NB4 (cell line): ENCODE measurements around the gene MOV10.

ENCODE experiments used
- CTCF ChIP-seq: IDR thresholded peaks from one replicate; pipeline ENCODE4 v1.5.1; 2012; ENCODE audit warnings: low read depth, low read length
- MYC ChIP-seq: IDR thresholded peaks from 2 replicates; pipeline ENCODE4 v1.6.1; 2011; ENCODE audit warnings: low read depth, low read length

GRCh38 chr1:112628516-112628915, 45.9 kb upstream of the MOV10 start:
- TF ChIP-seq CTCF (no peak), MYC (no peak)
